Fibroblast of upper back skin (primary cell): Measurements from ENCODE around the gene PAX5.

Experiments used
- DNase-seq: peaks from one replicate; pipeline ENCODE4 v3.0.0-alpha.2; 2013

The PAX5 gene

DNA sequence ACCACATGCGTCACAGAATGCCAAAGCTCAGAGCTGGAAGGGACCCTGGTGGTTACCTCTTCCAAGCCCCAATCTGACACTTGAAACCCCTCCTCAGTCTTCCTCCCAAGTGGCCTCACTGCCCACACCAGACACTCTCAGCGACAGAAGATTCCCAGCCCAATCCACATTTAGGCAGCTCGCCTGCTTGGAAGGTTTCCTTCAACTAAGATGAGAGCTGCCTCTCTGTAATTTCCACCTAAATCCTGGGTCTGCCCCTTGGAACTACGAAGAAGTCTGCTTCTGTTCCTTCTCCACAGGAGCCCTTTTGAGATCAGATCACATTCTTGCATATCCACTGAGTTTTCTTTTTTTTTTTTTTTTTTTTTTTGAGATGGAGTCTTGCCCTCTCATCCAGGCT is 83.7 kb downstream of the PAX5 start:
- no peak for DNase-seq

DNA sequence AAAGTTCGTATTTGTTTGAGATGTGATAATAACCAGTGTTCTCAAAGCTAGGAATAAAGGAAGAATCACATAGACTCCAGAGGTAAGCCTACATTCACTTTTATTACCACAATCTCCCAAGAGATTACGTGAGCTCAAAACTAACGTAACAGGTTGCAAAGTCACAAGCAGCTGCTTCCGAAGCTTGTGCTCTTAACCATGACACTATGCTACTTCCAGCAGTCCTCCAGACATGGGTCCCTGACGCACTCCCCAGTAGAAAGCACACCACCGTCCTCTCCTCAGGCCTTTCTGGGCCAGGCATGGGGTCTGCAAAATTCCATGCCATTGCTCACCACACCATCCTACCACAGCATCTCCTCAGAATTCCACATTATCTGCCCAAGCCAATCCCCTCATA is 84.6 kb downstream of the PAX5 start:
- DNase-seq: no peak

DNA sequence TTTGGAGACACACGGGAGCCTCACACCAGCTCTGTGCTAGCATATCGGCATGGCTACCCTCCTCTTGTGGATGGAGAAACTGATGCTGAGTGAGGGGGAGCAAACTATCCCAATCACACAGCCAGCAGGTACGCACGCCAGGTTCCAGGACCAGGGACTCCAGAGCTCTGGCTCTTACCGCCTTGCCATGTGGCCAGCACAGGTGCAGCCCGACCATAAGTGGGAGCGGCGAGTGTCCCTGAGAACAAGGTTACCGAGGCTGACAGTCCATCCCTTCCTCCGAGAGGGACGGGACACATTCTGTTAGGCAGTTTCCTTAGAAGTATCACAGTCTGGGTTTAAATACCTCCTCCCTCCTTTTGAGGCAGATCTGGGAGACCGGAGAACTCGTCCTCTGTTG is 86.0 kb downstream of the PAX5 start:
- DNase-seq: no peak

DNA sequence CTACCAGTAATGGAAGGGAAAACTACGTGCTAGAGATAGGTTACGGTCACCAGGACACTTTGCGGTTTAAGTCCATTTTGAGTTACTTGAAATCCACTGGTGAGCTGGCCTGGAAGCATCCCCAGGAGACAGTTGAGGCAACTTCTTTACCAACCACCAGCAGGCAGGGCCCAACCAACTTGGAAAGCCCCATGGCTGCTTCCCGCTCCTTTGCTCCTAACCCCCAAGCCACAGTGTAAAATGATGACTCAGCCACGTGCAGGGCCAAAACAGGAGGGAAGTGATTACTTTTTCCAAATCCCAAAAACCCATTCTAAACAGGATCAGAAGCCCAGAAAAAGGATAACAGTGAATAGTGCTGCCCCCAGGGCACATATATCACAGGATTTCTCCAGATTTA is 87.4 kb downstream of the PAX5 start:
- peak; percentile 37 for DNase-seq

DNA sequence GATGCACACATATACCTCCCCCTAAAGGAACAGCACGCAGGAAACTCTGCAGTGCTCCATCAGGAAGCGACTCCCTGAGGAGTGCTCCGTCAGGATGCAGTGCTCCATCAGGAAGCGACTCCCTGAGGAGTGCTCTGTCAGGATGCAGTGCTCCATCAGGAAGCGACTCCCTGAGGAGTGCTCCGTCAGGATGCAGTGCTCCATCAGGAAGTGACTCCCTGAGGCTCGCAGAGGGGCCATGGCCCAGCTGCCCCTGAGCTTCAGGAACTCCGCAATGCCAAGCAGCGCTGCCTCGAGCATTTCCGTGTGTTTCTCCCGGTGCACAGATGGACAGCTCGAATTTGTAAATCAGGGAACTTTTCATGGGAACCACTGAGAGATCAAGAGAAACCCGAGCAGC is 88.1 kb downstream of the PAX5 start:
- DNase-seq: no peak

DNA sequence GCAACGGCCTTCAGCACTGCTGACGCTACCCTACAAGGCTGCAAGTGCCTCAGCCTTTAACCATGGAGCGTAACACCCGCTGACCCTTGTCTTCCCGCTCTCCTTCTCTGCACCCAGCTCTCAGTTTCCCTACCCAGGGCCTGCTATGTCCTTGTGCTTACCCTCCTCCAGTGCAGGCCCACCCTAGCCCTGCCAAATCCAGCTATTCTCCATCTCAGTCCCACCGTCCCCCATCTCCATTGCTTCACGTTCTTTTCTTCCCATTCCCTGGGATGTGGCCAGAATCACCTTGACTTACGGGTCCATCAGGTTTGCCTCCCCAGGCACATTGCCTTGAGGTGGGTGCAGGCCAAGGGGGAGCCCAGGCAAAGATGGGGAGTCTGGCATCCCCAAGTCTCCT is 91.2 kb downstream of the PAX5 start:
- DNase-seq: no peak

DNA sequence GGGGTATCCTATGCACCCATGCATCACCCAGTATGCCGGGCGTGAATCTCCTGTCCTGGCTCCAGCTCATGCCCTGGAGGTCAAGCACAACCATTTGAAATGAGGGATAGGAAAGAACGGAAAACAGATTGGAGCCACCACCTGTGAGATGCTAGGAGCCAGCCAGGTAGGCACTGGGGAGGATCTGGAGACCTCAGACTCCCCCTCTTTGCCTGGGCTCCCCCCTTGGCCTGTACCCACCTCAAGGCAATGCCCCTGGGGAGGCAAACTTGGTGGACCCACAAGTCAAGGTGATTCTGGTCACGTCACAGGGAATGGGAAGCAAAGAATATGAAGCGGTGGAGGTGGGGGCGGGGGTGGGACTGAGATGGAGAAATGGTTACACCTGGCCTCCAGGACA is 92.6 kb downstream of the PAX5 start:
- DNase-seq: no peak

DNA sequence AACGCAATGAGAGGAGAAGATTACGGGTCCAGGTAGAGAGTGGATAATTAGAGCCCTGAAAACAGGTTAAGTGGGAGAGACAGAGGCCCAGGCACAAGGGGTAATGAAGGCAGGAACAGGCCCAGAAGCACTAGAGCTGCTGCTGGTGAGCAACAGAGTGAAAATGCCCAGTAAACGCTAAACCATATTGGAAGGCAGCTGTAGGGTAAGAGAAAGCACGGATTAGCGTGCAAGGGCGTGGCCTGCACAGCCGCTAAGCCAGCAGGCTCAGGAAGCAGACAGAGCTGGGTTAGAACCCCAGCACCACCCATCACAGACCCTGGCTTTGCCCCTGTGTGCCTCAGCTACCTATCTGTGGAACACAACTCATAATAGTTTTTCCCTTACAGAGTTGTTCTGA is 93.2 kb downstream of the PAX5 start:
- no peak for DNase-seq

DNA sequence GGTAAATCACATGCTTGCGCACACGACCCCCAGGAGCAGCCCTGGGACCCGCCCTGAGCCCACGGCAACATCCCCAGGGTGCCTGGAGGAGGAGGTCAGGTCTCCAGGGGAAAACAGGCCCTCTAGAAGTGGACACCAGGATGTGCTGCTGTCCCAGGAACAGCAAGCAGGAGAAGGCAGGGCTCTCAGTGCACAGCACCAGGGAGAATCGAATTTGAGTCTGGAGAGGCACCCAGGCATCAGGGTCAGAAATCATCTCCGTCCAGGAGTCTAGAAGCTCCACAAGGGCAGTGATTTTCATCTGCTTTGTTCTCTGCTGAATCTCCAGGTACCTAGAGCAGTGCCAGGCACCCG is 93.6 kb downstream of the PAX5 start:
- no peak for DNase-seq

DNA sequence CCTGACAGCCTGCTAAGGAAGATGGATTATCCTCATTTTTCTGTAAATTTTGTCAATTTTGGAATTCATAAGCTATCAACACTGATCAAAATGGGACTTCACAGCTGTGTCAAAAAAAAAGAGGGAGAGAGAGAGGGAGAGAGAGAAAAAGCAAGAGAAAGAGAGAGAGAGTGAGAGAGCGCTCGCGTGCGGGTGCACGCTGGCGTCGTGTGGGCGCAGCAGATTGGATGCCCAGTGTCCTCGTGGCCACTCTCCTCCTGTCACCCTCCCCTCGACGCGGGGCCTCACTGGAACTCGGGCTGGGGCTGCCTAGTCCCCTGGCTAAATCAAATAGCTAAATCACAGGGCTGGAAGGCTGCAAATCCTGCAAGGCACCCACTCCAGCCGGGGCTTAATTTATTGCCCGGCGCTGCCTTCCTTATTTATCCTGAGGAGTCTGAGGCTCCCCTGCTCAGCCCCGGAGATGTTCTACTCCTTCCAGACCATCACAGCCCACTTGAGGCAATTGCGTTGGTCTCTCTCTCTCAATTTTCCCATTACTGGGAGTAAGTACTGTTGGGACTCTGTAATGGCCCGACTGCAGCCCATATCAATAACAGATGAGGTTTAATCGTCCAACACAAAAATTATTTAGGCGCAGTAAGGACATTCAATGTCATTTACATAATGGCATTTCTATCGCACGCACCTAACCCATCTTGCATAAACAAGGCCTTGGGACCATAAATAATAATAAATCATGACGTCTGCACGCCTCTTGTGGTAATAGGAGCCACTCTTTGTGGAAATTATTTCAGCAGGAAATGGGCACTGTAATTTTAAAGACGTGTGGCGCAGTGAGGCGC is 94.2 kb downstream of the PAX5 start:
- DNase-seq: no peak

DNA sequence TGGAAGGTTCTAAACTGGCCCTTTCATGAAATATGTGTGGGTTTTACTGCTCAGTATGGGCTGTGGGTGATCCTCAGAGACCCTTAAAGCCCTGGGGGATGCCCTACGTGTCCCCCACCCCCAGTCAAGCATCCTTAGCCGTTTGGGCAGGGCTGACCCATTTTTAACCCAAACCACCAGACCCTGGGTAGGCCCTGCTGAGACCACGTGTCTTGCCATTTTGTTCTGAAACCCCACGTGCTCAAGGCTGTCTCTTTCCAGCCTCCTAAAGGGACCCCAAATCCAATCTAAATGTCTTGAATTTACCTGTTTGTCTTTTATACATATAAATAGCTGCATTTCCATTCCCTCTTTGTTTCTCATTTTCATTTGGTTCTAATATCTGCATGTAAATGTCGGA is 94.9 kb downstream of the PAX5 start:
- no peak for DNase-seq

DNA sequence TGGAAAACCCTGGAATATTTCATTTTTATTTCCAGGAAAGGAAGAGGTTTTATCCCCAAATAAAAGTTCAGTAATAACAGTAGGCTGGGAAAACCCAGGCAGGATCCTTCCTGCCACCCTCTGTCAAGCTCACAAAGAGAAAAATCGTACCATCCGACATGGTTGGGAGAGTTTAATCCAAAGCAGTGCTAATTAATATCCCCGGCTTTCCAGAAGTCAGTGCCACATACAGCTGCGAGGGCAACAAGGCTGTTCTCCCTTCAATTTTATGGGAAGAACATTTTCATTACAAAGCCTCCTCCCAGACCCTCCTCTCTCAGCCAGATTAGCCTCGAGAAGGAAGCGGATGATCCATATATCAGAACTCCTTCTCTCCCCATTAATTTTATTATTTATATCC is 95.5 kb downstream of the PAX5 start:
- DNase-seq: no peak

DNA sequence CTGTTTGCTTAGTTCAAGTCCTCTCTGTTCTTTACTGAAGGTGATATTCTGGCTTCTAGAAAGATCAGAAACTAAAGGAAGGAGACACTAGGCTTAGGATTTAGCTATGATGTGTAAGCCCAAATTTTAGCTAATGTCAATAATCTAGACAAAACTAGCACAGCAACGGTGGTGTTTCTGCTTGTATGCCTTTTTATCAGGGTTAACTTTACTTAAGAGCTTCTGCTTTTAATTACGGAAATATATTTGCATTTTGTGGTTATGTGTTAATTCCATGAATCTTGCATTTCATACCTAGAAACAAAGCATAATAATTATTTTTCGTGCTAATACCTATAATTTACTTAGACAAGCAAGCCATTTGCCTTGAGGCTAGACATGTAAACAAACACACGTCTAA is 96.1 kb downstream of the PAX5 start:
- no peak for DNase-seq

DNA sequence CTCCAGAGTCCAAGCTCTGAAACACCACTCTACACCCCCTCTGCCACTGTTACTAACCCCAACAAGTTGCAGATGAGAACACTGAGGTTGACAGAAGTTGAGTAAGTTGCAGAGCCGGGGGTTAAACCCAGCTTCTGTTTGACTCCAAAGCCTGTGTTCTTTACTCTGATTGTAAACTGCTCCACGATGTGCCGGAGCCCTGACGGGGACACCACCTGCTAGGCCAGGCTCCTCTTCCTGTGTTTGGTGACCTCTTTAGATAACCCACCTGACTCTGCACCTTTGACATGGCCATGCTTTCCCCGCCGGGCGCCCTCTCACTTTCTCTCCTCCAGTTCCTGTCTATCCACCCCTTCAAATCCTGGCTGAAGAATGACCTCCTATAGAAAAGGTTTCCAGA is 96.7 kb downstream of the PAX5 start:
- no peak for DNase-seq

DNA sequence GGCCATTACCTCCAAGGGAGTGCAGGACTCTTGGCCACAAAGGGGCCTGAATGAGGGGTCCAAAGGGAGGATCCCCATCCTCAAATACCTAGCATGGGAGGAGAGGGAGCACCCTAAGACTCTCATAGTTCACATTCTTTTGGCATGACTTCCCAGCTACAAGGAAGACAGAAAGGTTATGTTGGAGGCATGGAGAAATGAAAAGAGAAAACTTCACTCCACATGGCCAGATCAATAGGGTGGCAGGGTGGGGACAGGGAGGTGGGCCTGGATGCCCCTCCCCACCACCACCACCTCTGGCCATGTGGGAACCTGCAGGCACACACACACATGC is 97.6 kb downstream of the PAX5 start:
- DNase-seq: no peak

DNA sequence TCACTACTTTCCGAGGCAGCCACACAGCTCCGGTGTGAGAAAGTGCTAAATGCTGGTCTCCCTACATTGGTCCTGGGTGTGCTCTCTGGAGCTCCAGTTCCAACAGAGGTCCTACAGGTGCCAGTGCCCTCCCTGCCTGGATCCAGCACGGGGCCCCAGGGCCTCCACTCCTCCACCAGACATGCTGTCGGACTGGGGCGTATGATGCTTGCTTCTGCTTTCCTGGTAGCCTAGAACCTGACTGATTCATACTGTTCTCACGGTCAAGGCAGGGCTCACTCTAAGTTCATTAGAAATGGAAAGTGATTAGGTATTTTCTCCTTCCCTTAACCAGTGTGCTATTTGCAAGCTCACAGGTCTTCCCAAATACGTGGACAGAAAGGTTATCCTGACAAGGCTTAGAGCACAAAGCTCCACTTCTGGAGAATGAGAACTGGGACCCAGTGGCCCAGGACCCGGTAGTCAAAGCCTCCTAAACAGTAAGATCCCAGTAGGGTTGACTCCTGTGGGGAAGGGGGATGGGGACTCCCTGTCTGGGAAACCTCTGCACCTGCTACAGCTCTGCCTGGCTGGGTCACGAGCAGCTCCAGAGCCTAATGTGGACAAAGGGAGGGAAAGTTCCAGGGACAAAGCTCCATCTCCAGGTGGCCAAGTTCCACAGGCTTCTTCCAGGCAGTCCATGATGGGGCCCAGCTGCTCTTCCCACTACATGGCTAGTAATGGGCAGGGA is 98.1 kb downstream of the PAX5 start:
- DNase-seq: no peak

DNA sequence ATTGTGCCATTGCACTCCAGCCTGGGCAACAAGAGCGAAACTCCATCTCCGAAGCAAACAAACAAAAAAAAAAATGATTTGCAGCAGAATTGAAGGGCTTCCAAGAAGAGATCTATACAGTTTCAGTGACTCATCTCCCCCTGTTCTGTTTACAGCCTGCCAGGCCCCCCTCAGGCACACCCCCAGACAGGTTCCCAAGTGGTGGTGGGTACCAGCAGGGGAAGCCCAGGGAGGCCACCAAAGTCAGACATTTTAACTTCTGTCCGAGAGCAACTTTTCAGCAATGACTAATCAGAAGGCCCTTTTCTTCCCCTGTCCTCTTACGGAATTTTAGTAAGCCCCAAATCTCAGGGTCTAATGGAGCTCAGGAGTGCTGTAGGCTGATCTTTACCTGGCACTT is 98.7 kb downstream of the PAX5 start:
- DNase-seq: no peak

DNA sequence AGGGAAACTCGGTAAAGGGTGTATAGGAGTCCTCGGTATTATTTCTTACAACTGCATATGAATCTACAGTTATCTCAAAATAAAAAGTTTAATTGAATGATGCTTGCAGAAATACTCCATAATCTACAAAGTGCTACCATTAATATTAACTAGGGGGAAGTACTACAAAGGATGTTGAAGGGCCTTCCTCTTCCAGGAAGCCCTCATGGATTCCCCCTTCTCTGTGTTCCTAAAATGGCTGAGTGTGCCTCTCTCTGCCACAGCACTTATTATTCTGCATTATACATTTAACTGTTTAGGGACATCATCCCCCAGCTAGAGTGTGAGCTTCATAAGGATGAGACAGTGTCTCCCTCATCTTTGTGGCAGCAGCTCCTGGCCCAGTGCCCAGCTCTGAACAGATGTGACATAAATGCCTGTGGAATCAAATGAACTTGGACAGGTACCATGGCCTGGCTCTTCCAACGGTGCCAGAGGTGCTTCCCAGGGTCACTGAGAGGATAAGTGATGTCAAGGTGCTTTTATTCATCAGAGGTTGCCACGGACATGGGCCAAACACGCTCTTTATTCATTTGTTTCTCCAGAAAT is 99.5 kb downstream of the PAX5 start:
- no peak for DNase-seq

DNA sequence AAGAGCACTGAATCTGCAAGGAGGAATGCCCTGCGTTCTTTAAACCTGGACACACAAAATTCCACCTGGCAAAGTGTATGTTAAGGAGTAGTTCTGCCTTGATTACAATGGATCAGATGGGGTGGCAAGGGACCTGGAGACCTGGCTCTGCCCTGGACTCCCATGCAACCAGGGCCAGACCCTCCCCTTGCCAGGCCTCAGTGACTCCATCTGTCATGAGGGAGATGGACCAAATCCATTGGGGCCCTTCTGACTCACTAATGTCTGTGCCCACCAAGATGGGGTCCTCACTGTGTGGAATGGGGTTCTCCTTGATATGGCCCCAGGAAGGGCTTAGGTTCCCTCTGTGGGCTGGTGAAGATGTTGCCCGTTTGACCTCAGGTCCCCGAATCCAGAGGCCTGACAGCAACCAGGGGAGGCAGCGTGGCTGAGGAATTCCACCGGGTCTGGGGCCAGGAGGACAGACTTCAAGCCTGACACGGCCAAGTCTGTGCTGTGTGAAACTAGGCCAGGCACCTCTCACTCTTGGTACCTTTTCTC is 100.3 kb downstream of the PAX5 start:
- DNase-seq: no peak

DNA sequence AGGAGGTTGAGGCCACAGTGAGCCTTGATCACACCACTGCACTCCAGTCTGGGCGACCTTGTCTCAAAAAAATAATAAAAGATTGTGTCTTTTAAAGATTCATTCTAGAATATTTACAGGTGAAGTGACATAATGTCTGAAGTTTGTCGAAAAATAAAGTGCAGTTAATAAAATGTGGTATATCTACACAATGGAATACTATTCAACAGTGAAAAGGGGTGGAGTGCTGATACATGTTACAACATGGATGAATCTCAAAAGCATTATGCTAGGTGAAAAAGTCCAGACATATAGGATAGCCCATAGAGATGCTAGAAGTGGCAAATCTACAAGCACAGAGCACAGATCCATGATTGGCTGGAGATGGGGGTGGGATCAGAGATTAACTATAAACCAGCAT is 101.9 kb downstream of the PAX5 start:
- DNase-seq: no peak

DNA sequence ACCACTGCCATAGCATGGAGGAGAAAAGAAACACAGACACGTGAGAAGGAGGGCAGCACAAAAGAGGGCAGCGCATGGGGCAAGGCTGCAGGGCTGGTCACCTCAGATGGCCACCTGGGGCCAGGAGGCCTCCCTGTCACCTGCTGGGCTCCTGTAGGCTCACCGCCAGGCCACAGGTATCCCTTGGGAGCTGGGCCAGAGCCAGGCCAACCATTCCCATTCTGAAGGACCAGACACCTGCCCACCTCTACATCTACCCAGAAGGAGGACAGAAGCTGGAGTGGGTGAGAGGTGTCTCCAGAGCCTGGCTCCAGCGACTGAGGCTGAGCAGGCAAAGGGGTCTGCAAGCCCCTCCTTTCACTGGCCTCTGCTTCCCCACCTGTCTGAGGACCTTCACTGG is 103.1 kb downstream of the PAX5 start:
- DNase-seq: no peak

DNA sequence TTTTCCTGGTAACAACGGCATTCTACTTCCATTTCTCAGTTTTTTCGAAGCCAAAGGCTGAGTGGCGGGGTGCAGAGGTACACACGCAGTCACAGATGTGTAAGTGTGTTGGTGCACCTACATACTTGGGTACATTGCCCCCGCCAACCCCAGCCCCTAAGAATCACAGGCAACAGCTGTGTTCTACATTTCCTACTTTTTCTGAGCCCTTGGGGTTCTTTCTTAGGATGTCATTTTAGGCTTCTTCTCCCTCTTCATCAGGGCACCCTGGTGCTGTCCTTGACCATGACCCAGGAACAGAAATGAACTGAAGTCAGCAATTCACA is 104.8 kb downstream of the PAX5 start:
- no peak for DNase-seq

DNA sequence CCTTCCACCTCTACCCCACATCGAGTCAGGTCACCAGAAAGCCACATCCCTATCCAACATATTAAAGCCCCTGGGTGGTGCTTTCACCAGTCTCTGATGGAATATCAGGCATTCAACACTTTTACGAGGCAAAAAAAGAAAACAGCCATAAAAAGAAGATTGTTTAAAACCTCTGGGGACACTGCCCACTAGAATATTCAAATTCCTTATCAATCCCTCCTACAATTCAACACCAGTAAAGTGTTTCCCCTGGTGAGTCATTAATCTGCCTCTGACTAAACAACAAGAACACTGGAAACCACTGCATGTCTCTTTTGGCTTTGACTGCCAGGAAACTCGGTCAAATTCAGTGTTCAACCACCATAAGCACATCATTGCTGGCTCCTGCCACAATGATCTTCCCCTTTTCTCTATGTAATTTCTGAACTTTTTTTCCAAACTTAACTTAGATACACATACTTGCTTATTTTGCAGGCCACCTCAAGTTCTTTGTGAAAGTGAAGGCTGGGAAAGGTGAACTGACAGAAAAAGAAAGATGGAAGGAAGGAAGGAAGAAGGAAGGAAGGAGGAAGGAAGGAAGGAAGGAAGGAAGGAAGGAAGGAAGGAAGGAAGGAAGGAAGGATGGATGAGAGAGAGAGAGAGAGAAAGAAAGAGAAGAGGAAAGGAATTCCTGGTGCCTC is 105.3 kb downstream of the PAX5 start:
- DNase-seq: peak; percentile 74

DNA sequence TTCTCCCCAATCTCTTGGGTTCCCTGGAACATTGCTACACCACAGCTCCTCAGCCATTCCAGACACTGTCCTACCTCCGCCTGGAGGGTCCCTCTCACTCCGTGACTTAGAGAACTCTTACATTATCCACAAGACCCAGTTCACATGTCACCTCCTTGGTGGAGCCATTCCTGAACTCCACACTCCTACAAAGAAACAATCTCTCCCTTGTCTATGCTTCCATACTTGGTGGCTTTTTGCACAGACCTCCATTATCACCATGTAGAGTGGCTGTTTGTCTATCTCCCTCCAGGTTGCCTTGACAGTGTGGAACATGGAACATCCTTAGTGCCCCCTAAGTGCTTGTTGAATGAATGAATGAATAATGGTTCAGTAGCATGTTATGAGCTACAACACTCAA is 105.9 kb downstream of the PAX5 start:
- DNase-seq: no peak
